HCT116 (cell line): ENCODE measurements around the gene SLC17A2. TPM values are rescaled to one million over a fixed set of nuclear protein-coding genes. Genes with fewer than 3 reads are reported as not detected.

Experiments
- ATAC-seq: fragments of 200-7000 bp; cut with Tn5 transposase; 2 replicates; pipeline ENCODE4 v1.9.1; 2020; ENCODE audit warnings: mild to moderate bottlenecking, moderate library complexity
- BruUV-seq: library from RNA; stranded (reverse); fragments of 400-500 nt; replicated peaks from 2 replicates; lab custom pipeline; 2021; lab: Mats Ljungman, UMichigan
- CTCF ChIA-PET: fragments of 300-600 bp; sonication (Branson Sonifier 250); formaldehyde crosslinking; loops from one replicate; lab custom pipeline; 2021; ENCODE audit warnings: antibody characterized with exemption; lab: Charles Lee
- POLR2A ChIA-PET: fragments of 300-600, 350-600 bp; sonication (Branson Sonifier 250); formaldehyde crosslinking; loops from one replicate; lab custom pipeline; 2021; ENCODE audit warnings: antibody characterized with exemption; lab: Charles Lee
- RAD21 ChIA-PET, 2 experiments: fragments of 300-600 bp; sonication (Branson Sonifier 250); formaldehyde crosslinking; loops; one replicate each; lab custom pipeline; 2023; ENCODE audit warnings: low total read pairs in 2 of 2; ENCODE audit not compliant: uncharacterized antibody in 2 of 2, unreplicated experiment in 2 of 2, low non-redundant PET in 1 of 2; lab: Charles Lee
- DNase-seq: peaks from one replicate; pipeline ENCODE4 v3.0.0-alpha.2; 2010; ENCODE audit warnings: low read depth, low spot score
- H2AFZ ChIP-seq: fragments of 200-600 bp; shearing (Covaris generic), sonication (generic); 2 replicates; pipeline ENCODE4 v1.6.1; 2017; ENCODE audit warnings: low read depth, mixed run types, mixed read lengths, antibody characterized with exemption, low read length; ENCODE audit not compliant: poor library complexity, severe bottlenecking
- H3K27ac ChIP-seq: 2 replicates; pipeline ENCODE4 v1.5.1; 2012; ENCODE audit warnings: low read depth, low read length
- H3K27me3 ChIP-seq: fragments of 200-600 bp; sonication (generic); 2 replicates; pipeline ENCODE4 v1.6.1; 2016; ENCODE audit warnings: mixed run types, low read length, mixed read lengths; ENCODE audit not compliant: insufficient read depth
- H3K36me3 ChIP-seq, 2 experiments: fragments of 200-500 bp in 1 of 2; fragments of 200-600 bp in 1 of 2; sonication (Bioruptor generic) in 1 of 2; sonication (generic) in 1 of 2; 2 replicates each; pipeline versions ENCODE4 v1.5.1 to v1.6.1; 2014 to 2016; ENCODE audit warnings: low read length in 2 of 2, inconsistent platforms in 1 of 2, mixed read lengths in 1 of 2, mixed run types in 1 of 2; ENCODE audit not compliant: insufficient read depth in 2 of 2, control insufficient read depth in 1 of 2
- H3K4me1 ChIP-seq, 2 experiments: fragments of 200-600 bp in 1 of 2; sonication (generic) in 1 of 2; 2 replicates each; pipeline versions ENCODE4 v1.5.1 to v1.6.1; 2012 to 2017; ENCODE audit warnings: low read length in 2 of 2, inconsistent platforms in 1 of 2, mild to moderate bottlenecking in 1 of 2, mixed read lengths in 1 of 2, mixed run types in 1 of 2, moderate library complexity in 1 of 2; ENCODE audit not compliant: insufficient read depth in 2 of 2, control insufficient read depth in 1 of 2
- H3K4me2 ChIP-seq: fragments of 200-600 bp; sonication (generic); 2 replicates; pipeline ENCODE4 v1.6.1; 2017; ENCODE audit warnings: mixed run types, low read length, mixed read lengths
- H3K4me3 ChIP-seq, 2 experiments: fragments of 200-600 bp in 1 of 2; sonication (generic) in 1 of 2; replicated peaks in 1 of 2; 2 replicates each; pipeline ENCODE4 v1.5.1; 2011 to 2016; ENCODE audit warnings: low read length in 2 of 2, control low read depth in 1 of 2, low read depth in 1 of 2, mild to moderate bottlenecking in 1 of 2, mixed read lengths in 1 of 2, mixed run types in 1 of 2
- H3K79me2 ChIP-seq: fragments of 200-600 bp; sonication (generic); 2 replicates; pipeline ENCODE4 v1.6.1; 2017; ENCODE audit warnings: mild to moderate bottlenecking, mixed run types, low read length, moderate library complexity, mixed read lengths; ENCODE audit not compliant: insufficient read depth
- H3K9ac ChIP-seq: fragments of 200-600 bp; sonication (generic); 2 replicates; pipeline ENCODE4 v1.6.1; 2016; ENCODE audit warnings: low read length, mixed read lengths
- H3K9me2 ChIP-seq: fragments of 200-600 bp; sonication (generic), shearing (Covaris generic); 2 replicates; pipeline ENCODE4 v1.6.1; 2017; ENCODE audit warnings: mixed run types, mild to moderate bottlenecking, moderate library complexity; ENCODE audit not compliant: insufficient read depth
- H3K9me3 ChIP-seq, 2 experiments: fragments of 200-500 bp in 1 of 2; fragments of 200-600 bp in 1 of 2; sonication (Bioruptor generic) in 1 of 2; sonication (generic) in 1 of 2; 2 replicates each; pipeline ENCODE4 v1.6.1; 2014 to 2017; ENCODE audit warnings: low read length in 2 of 2, mixed read lengths in 2 of 2, inconsistent platforms in 1 of 2, low read depth in 1 of 2, mild to moderate bottlenecking in 1 of 2, mixed run types in 1 of 2, moderate library complexity in 1 of 2; ENCODE audit not compliant: control insufficient read depth in 1 of 2, insufficient read depth in 1 of 2
- H4K20me1 ChIP-seq: fragments of 200-600 bp; sonication (generic), shearing (Covaris generic); 2 replicates; pipeline ENCODE4 v1.6.1; 2017; ENCODE audit warnings: mixed run types, mild to moderate bottlenecking, moderate library complexity; ENCODE audit not compliant: insufficient read depth
- CTCF ChIP-seq, 3 experiments: fragments of 200-600 bp in 1 of 3; sonication (generic) in 1 of 3; IDR thresholded peaks in 2 of 3; conservative IDR thresholded peaks in 1 of 3; 2 replicates each; pipeline ENCODE4 v1.5.1; 2012 to 2017; ENCODE audit warnings: low read depth in 2 of 3, low read length in 2 of 3, antibody characterized with exemption in 1 of 3, borderline replicate concordance in 1 of 3, control low read depth in 1 of 3, mild to moderate bottlenecking in 1 of 3, mixed read lengths in 1 of 3, mixed run types in 1 of 3, moderate library complexity in 1 of 3; ENCODE audit not compliant: insufficient read depth in 1 of 3
- ELF1 ChIP-seq: IDR thresholded peaks from 2 replicates; pipeline ENCODE4 v1.6.1; 2012; ENCODE audit warnings: low read depth, borderline replicate concordance
- EZH2phosphoT487 ChIP-seq: fragments of 200-600 bp; IDR thresholded peaks from 2 replicates; pipeline ENCODE4 v1.6.1; 2018; ENCODE audit warnings: antibody characterized with exemption, borderline replicate concordance
- POLR2A ChIP-seq: IDR thresholded peaks from 2 replicates; pipeline ENCODE4 v1.7.0; 2011; ENCODE audit warnings: borderline replicate concordance; ENCODE audit not compliant: insufficient read depth, insufficient read length; ENCODE audit errors: extremely low read depth
- RAD21 ChIP-seq: IDR thresholded peaks from 2 replicates; pipeline ENCODE4 v1.6.1; 2012; ENCODE audit warnings: low read depth, mild to moderate bottlenecking
- SRF ChIP-seq: IDR thresholded peaks from 2 replicates; pipeline ENCODE4 v1.6.1; 2012; ENCODE audit warnings: low read depth
- intact Hi-C: fragments of 100-400 bp; cut with micrococcal nuclease; formaldehyde crosslinking; loops from 2 replicates; pipeline ENCODE4 v1.10.0; 2022
- total RNA-seq: library from RNA; stranded (reverse); gene quantifications from one replicate; pipeline ENCODE4 v1.2.1, GENCODE V29; 2021; ENCODE audit not compliant: unreplicated experiment
- TF ChIP-seq, protein P1 (sequence below): IDR thresholded peaks from 2 replicates; pipeline ENCODE4 v1.6.1; 2011; ENCODE audit warnings: mild to moderate bottlenecking, low read length, moderate library complexity; ENCODE audit not compliant: insufficient replicate concordance; ENCODE audit errors: extremely low read depth

SLC17A2 gene
- total RNA-seq, 1 experiment from 2014 or later = not detected

GRCh38 chr6:25975923-25976560 is 45.6 kb upstream of the SLC17A2 start:
- ATAC-seq = no peak
- H3K79me2 ChIP-seq = no peaks in the 10 kb centered on the region

More at GRCh38 chr6:25975923-25976560, 45.6 kb upstream of the SLC17A2 start:
- H3K27ac ChIP-seq = no peak overlapping the region
- peaks cover 26 to 40% of the 10 kb centered on the region in 2 experiments; a peak in 2 of 4 replicates for H3K36me3 ChIP-seq
- H3K9me2 ChIP-seq = no peaks in the 10 kb centered on the region
- ChIA-PET CTCF (interaction anchor here (1.1 kb wide), 1 partner anchor 17 kb away, joined by 3 read pairs; no protein-coding TSS in a partner anchor), RAD21 (no interaction called here), POLR2A (no interaction called here)
- no peak overlapping the region for H3K9ac ChIP-seq
- H3K4me1 ChIP-seq = peaks cover 6 to 9% of the 10 kb centered on the region in 2 experiments
- H3K9me3 ChIP-seq = no peaks in the 10 kb centered on the region
- H4K20me1 ChIP-seq = no peaks in the 10 kb centered on the region
- TF ChIP-seq RAD21 (no peak), POLR2A (no peak), ELF1 (no peak), EZH2phosphoT487 (no peak), SRF (no peak), CTCF (IDR thresholded peaks at IDR 0.05 in 2 of 3, conservative IDR thresholded peaks at IDR 0.05 in 1 of 3; ENCODE audit: borderline replicate concordance in 1 of 3, insufficient read depth in 1 of 3, low read depth in 2 of 3, low read length in 2 of 3) (no peak)
- TF ChIP-seq, protein P1, sequence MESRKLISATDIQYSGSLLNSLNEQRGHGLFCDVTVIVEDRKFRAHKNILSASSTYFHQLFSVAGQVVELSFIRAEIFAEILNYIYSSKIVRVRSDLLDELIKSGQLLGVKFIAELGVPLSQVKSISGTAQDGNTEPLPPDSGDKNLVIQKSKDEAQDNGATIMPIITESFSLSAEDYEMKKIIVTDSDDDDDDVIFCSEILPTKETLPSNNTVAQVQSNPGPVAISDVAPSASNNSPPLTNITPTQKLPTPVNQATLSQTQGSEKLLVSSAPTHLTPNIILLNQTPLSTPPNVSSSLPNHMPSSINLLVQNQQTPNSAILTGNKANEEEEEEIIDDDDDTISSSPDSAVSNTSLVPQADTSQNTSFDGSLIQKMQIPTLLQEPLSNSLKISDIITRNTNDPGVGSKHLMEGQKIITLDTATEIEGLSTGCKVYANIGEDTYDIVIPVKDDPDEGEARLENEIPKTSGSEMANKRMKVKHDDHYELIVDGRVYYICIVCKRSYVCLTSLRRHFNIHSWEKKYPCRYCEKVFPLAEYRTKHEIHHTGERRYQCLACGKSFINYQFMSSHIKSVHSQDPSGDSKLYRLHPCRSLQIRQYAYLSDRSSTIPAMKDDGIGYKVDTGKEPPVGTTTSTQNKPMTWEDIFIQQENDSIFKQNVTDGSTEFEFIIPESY = no peak
- H3K27me3 ChIP-seq = no peaks in the 10 kb centered on the region
- DNase-seq = no peak
- intact Hi-C loops = no loop called here
- BruUV-seq = no TSS peak
- H2AFZ ChIP-seq = no peak overlapping the region
- no peak overlapping the region for H3K4me3 ChIP-seq
- no peak overlapping the region for H3K4me2 ChIP-seq
